NT2/D1 (cell line): ENCODE measurements around the gene GCLM.

Source experiments
- DNase-seq: peaks from one replicate; pipeline ENCODE4 v3.0.0-alpha.2; 2011; ENCODE audit warnings: low read depth, low spot score
- H3K27me3 ChIP-seq: 2 replicates; pipeline ENCODE4 v1.6.0; 2011; ENCODE audit warnings: mild to moderate bottlenecking; ENCODE audit not compliant: insufficient read length, insufficient read depth
- H3K36me3 ChIP-seq: 2 replicates; pipeline ENCODE4 v1.6.1; 2011; ENCODE audit warnings: mild to moderate bottlenecking, low read length, mixed read lengths; ENCODE audit not compliant: insufficient read depth, insufficient read length
- H3K4me1 ChIP-seq: 2 replicates; pipeline ENCODE4 v1.5.1; 2011; ENCODE audit not compliant: insufficient read depth, insufficient read length
- H3K4me3 ChIP-seq: 2 replicates; pipeline ENCODE4 v1.5.1; 2011; ENCODE audit warnings: low read depth; ENCODE audit not compliant: insufficient read length
- H3K9ac ChIP-seq: 2 replicates; pipeline ENCODE4 v1.6.0; 2011; ENCODE audit warnings: low read depth; ENCODE audit not compliant: insufficient read length
- H3K9me3 ChIP-seq: 2 replicates; pipeline ENCODE4 v1.5.1; 2011; ENCODE audit warnings: mild to moderate bottlenecking, low read length; ENCODE audit not compliant: insufficient read depth
- SUZ12 ChIP-seq: IDR thresholded peaks from 2 replicates; pipeline ENCODE4 v1.6.1; 2011; ENCODE audit not compliant: insufficient read length, insufficient read depth; ENCODE audit errors: extremely low read depth
- YY1 ChIP-seq: IDR thresholded peaks from 2 replicates; pipeline ENCODE4 v1.6.1; 2011; ENCODE audit not compliant: insufficient read length, insufficient read depth
- ZNF274 ChIP-seq: IDR thresholded peaks from 2 replicates; pipeline ENCODE4 v1.6.1; 2011; ENCODE audit warnings: mild to moderate bottlenecking, low read depth, low read length

The GCLM gene

GRCh38 chr1:93839753-93840152 is 69.5 kb downstream of the GCLM start:
- Histone ChIP-seq H3K4me3 (no peak overlapping the region), H3K4me1 (no peaks in the 10 kb centered on the region), H3K9ac (no peak overlapping the region), H3K27me3 (no peaks in the 10 kb centered on the region), H3K9me3 (peaks cover 27% of the 10 kb centered on the region; the same call in 1 of the 2 replicates), H3K36me3 (peaks cover 27% of the 10 kb centered on the region)
- DNase-seq: no peak
- TF ChIP-seq SUZ12: no peak
- TF ChIP-seq YY1: no peak

- DNase-seq: no peak
- H3K36me3 ChIP-seq: peaks cover 27% of the 10 kb centered on the region
- H3K4me3 ChIP-seq: no peak overlapping the region
- H3K4me1 ChIP-seq: no peaks in the 10 kb centered on the region
- no peak for TF ChIP-seq YY1
- no peak for TF ChIP-seq SUZ12
- TF ChIP-seq ZNF274: no peak
- H3K27me3 ChIP-seq: no peaks in the 10 kb centered on the region
- peaks cover 32% of the 10 kb centered on the region; the same call in 1 of the 2 replicates for H3K9me3 ChIP-seq
- no peak overlapping the region for H3K9ac ChIP-seq
These were observed 69.9 kb downstream of the GCLM start for GRCh38 chr1:93839307-93839706.

DNA sequence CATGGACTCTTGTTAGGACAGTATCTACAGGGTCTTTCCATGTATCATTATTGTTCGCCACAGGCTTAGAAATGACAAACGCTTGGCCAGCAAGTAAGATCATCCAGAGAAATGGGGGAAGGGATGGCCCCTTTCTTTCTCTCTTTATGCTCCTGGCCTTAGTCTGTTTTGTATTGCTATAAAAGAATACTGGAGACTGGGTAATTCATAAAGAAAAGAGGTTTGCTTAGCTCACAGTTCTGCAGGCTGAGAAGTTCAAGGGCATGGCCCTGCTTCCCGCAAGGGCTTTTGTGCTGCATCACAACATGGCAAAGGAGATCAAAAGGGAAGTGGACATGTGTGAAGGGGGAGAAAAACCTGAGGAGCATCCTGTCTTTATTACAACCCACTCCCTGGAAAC is 71.3 kb downstream of the GCLM start:
- TF ChIP-seq YY1 (no peak), SUZ12 (no peak), ZNF274 (no peak)
- Histone ChIP-seq H3K4me3 (no peak overlapping the region), H3K4me1 (no peaks in the 10 kb centered on the region), H3K27me3 (no peaks in the 10 kb centered on the region), H3K9me3 (peaks cover 43% of the 10 kb centered on the region), H3K36me3 (peaks cover 27% of the 10 kb centered on the region), H3K9ac (no peak overlapping the region)
- DNase-seq: no peak
